Keratinocyte (primary cell): Measurements from ENCODE around the gene ZNF891. TPM values are rescaled to one million over a fixed set of nuclear protein-coding genes. Genes with fewer than 3 reads are reported as not detected.

Source experiments
- DNase-seq: peaks from one replicate; pipeline ENCODE4 v3.0.0-alpha.2; 2011; ENCODE audit warnings: low read depth, missing footprints, low spot score
- FAIRE-seq: peaks from 2 replicates; lab custom pipeline; 2011; peaks lifted over from hg19 to GRCh38; lab: Jason Lieb, UNC
- H2AFZ ChIP-seq: 2 replicates; pipeline ENCODE4 v1.6.0; 2012; ENCODE audit warnings: low read length, control low read depth, inconsistent platforms; ENCODE audit not compliant: control insufficient read depth
- H3K27ac ChIP-seq: 2 replicates; pipeline ENCODE4 v1.5.1; 2011; ENCODE audit warnings: low read length; ENCODE audit not compliant: control insufficient read depth, insufficient read depth
- H3K27me3 ChIP-seq: 3 replicates; pipeline ENCODE4 v1.6.0; 2011; ENCODE audit warnings: low read length; ENCODE audit not compliant: control insufficient read depth, insufficient read depth; ENCODE audit errors: extremely low read depth
- H3K36me3 ChIP-seq, 2 experiments: 2 replicates in 1 of 2; 3 replicates in 1 of 2; pipeline ENCODE4 v1.5.1; 2011; ENCODE audit warnings: low read length in 2 of 2, mild to moderate bottlenecking in 1 of 2; ENCODE audit not compliant: control insufficient read depth in 2 of 2, insufficient read depth in 2 of 2; ENCODE audit errors: extremely low read depth in 1 of 2
- H3K4me1 ChIP-seq: 3 replicates; pipeline ENCODE4 v1.5.1; 2011; ENCODE audit warnings: low read length; ENCODE audit not compliant: control insufficient read depth, insufficient read depth; ENCODE audit errors: extremely low read depth
- H3K4me2 ChIP-seq: 3 replicates; pipeline ENCODE4 v1.6.0; 2011; ENCODE audit warnings: low read depth, low read length; ENCODE audit not compliant: control insufficient read depth, insufficient read depth; ENCODE audit errors: extremely low read depth
- H3K4me3 ChIP-seq, 3 experiments: fragments of 200-600 bp in 1 of 3; sonication (generic) in 1 of 3; 2 replicates in 2 of 3; 3 replicates in 1 of 3; pipeline ENCODE4 v1.5.1; 2011 to 2016; ENCODE audit warnings: low read length in 3 of 3, mild to moderate bottlenecking in 3 of 3, control low read depth in 2 of 3, inconsistent platforms in 1 of 3, low read depth in 1 of 3, mixed read lengths in 1 of 3, mixed run types in 1 of 3, moderate library complexity in 1 of 3; ENCODE audit not compliant: control insufficient read depth in 2 of 3, insufficient read depth in 2 of 3; ENCODE audit errors: extremely low read depth in 1 of 3
- H3K79me2 ChIP-seq: 2 replicates; pipeline ENCODE4 v1.6.0; 2012; ENCODE audit warnings: low read length; ENCODE audit not compliant: control insufficient read depth, insufficient read depth
- H3K9ac ChIP-seq: 3 replicates; pipeline ENCODE4 v1.6.0; 2011; ENCODE audit warnings: low read length; ENCODE audit not compliant: control insufficient read depth, insufficient read depth; ENCODE audit errors: extremely low read depth
- H3K9me1 ChIP-seq: 3 replicates; pipeline ENCODE4 v1.6.0; 2011; ENCODE audit warnings: low read length; ENCODE audit not compliant: control insufficient read depth, insufficient read depth; ENCODE audit errors: extremely low read depth
- H3K9me3 ChIP-seq: 2 replicates; pipeline ENCODE4 v1.5.1; 2012; ENCODE audit warnings: low read depth, low read length; ENCODE audit not compliant: control insufficient read depth
- H4K20me1 ChIP-seq: 3 replicates; pipeline ENCODE4 v1.6.0; 2011; ENCODE audit warnings: low read length; ENCODE audit not compliant: control insufficient read depth, insufficient read depth; ENCODE audit errors: extremely low read depth
- EZH2 ChIP-seq: IDR thresholded peaks from one replicate; pipeline ENCODE4 v1.6.1; 2012; ENCODE audit warnings: inconsistent platforms, mild to moderate bottlenecking, low read length, moderate library complexity
- dilution Hi-C: fragments of 300-500 bp; cut with MboI; formaldehyde crosslinking; loops from one replicate; pipeline ENCODE4 v1.7.0; 2020; ENCODE audit warnings: low sequenced_read_pairs; ENCODE audit not compliant: extremely low pct_ligation_motif_present
- polyA plus RNA-seq, 5 experiments: library from polyadenylated mRNA; depleted of rRNA in 3 of 5; stranded (reverse) in 3 of 5; stranded (forward) in 1 of 5; unstranded in 1 of 5; fragments of >200 nt; gene quantifications; 1 replicate in 1 of 5; 2 replicates in 3 of 5; 3 replicates in 1 of 5; pipeline versions ENCODE4 v1.2.1 to v1.2.3, GENCODE V29; 2011 to 2012; ENCODE audit warnings: missing spikeins in 2 of 5, low read depth in 1 of 5, low replicate concordance in 1 of 5
- TF ChIP-seq, protein P1 (sequence below), 3 experiments: IDR thresholded peaks in 1 of 3; conservative IDR thresholded peaks in 1 of 3; optimal IDR thresholded peaks in 1 of 3; 2 replicates in 2 of 3; 3 replicates in 1 of 3; pipeline versions ENCODE3 to v1.5.1; 2011; ENCODE audit warnings: low read length in 3 of 3, mild to moderate bottlenecking in 3 of 3, moderate library complexity in 2 of 3, control low read depth in 1 of 3, inconsistent platforms in 1 of 3; ENCODE audit not compliant: insufficient read depth in 2 of 3; ENCODE audit errors: extremely low read depth in 1 of 3

The ZNF891 gene
- polyA plus RNA-seq, 1 donor (not counting 4 experiments of a cell fraction or from before 2014, with no cell fraction given) = 0.79 TPM

DNA sequence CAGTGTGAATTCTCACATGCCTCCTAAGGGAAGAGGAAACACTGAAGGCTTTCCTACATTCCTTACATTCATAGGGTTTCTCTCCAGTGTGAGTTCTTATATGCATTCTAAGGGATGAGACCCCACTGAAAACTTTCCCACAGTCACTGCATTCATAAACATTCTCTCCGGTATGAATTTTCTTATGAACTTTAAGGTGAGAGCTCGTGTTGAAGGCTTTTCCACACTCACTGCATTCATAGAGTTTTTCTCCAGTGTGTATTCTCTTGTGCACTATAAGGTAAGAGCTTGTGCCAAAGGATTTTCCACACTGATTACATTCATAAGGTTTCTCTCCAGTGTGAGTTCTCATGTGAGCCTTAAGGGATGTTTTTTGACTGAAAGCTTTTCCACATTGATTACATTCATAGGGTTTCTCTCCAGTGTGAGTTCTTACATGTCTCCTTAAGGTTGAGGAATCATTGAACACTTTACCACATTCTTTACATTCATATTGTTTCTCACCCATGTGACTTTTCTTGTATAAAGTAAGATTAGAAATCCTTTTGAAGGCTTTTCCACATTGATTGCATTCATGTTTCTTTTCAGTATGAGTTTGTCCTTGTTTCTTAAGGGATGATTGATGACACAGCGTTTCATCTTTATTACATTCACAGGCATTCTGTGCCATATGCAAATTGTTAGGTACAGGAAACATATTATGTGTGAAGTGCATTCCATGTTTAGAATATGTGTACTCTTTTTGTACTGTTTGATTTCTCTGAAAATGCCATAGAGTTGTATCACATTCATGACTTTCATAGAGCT lies 9.5 kb downstream of the ZNF891 start:
- Histone ChIP-seq H3K9ac (no peak overlapping the region), H3K9me3 (peaks cover 49% of the 10 kb centered on the region), H4K20me1 (no peaks in the 10 kb centered on the region), H3K9me1 (no peaks in the 10 kb centered on the region), H2AFZ (no peak overlapping the region), H3K27ac (no peak overlapping the region), H3K4me3 (no peak overlapping the region), H3K79me2 (peaks cover 2% of the 10 kb centered on the region), H3K27me3 (no peaks in the 10 kb centered on the region), H3K36me3 (peaks cover 0 to 3% of the 10 kb centered on the region in 2 experiments), H3K4me2 (no peak overlapping the region), H3K4me1 (no peaks in the 10 kb centered on the region)
- no peak for FAIRE-seq
- DNase-seq = no peak
- dilution Hi-C loops = no loop called here
- no peak for TF ChIP-seq EZH2
- TF ChIP-seq, protein P1, sequence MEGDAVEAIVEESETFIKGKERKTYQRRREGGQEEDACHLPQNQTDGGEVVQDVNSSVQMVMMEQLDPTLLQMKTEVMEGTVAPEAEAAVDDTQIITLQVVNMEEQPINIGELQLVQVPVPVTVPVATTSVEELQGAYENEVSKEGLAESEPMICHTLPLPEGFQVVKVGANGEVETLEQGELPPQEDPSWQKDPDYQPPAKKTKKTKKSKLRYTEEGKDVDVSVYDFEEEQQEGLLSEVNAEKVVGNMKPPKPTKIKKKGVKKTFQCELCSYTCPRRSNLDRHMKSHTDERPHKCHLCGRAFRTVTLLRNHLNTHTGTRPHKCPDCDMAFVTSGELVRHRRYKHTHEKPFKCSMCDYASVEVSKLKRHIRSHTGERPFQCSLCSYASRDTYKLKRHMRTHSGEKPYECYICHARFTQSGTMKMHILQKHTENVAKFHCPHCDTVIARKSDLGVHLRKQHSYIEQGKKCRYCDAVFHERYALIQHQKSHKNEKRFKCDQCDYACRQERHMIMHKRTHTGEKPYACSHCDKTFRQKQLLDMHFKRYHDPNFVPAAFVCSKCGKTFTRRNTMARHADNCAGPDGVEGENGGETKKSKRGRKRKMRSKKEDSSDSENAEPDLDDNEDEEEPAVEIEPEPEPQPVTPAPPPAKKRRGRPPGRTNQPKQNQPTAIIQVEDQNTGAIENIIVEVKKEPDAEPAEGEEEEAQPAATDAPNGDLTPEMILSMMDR (optimal IDR thresholded peaks at IDR 0.05 in 1 of 3, IDR thresholded peaks at IDR 0.05 in 1 of 3, conservative IDR thresholded peaks at IDR 0.05 in 1 of 3; ENCODE audit: extremely low read depth in 1 of 3, insufficient read depth in 2 of 3, low read length in 3 of 3) = no peak

DNA sequence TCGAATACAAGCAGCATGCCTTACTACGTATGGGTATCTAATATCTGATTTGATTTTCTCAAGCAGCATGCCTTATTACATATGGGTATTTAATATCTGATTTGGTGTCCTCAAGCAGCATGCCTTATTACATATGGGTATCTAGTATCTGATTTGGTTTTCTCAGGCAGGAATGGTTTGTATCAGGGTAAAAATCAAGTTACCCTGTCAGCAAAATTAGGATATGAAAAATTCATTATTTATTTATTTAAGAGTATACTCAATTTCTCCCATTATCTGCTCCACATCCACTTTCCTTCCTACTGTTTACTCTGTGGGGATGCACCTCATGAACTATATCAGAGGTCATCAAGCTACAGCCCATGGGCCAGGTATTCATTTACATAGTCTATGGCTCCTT lies 21.9 kb downstream of the ZNF891 start:
- H3K36me3 ChIP-seq = peaks cover 12 to 14% of the 10 kb centered on the region in 2 experiments
- FAIRE-seq = no peak

More for the DNA sequence above, 21.9 kb downstream of the ZNF891 start:
- DNase-seq = no peak
- TF ChIP-seq, protein P1 (optimal IDR thresholded peaks at IDR 0.05 in 1 of 3, IDR thresholded peaks at IDR 0.05 in 1 of 3, conservative IDR thresholded peaks at IDR 0.05 in 1 of 3; ENCODE audit: extremely low read depth in 1 of 3, insufficient read depth in 2 of 3, low read length in 3 of 3) = no peak
- TF ChIP-seq EZH2 = no peak
- no peak overlapping the region for H3K4me2 ChIP-seq
- H3K79me2 ChIP-seq = no peaks in the 10 kb centered on the region
- peaks cover 46% of the 10 kb centered on the region for H3K9me3 ChIP-seq
- no peak overlapping the region for H3K9ac ChIP-seq
- no peaks in the 10 kb centered on the region for H3K27me3 ChIP-seq
- no peaks in the 10 kb centered on the region for H3K4me1 ChIP-seq
- no peaks in the 10 kb centered on the region for H4K20me1 ChIP-seq
- dilution Hi-C loops = no loop called here
- no peak overlapping the region for H3K4me3 ChIP-seq
- no peak overlapping the region for H3K27ac ChIP-seq
- H3K9me1 ChIP-seq = no peaks in the 10 kb centered on the region
- H2AFZ ChIP-seq = no peak overlapping the region
